HFF-Myc (cell line): ENCODE data around the gene APOD.
"Not testable (repeated sequence)": the region's sequence is repeated elsewhere in the genome, so short reads cannot be mapped to it uniquely, and the experiment has no call there.

ENCODE experiments used
- DNase-seq: peaks from one replicate; pipeline ENCODE4 v3.0.0-alpha.2; 2011; ENCODE audit warnings: low read depth; ENCODE audit errors: extremely low read depth
- H3K4me3 ChIP-seq: replicated peaks from 2 replicates; pipeline ENCODE4 v1.5.1; 2011; ENCODE audit warnings: low read depth, mild to moderate bottlenecking, control low read depth, low read length
- TF ChIP-seq, protein P1 (sequence below): IDR thresholded peaks from 2 replicates; pipeline ENCODE4 v1.5.1; 2012; ENCODE audit warnings: mild to moderate bottlenecking, low read depth, low read length, control low read depth; ENCODE audit errors: missing control alignments

The APOD gene

DNA sequence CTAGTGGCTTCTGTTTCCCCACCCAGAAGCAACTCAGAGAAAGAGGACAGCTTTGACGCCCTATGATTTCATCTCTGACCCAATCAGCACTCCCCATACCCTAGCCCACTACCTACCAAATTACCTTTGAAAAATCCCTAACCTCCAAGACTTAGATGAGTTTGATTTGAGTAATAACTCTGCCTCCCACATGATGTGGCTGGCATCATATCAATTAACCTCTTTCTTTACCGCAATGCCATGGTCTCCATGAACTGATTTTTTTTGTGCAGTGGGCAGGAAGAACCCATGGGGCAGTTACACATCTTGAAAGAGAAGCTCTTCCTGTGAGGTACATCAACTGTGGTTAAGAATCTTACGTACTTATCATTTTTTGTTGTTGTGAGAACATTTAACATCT, 25.5 kb upstream of the APOD start:
- DNase-seq, result no peak
- no peak overlapping the region for H3K4me3 ChIP-seq
- TF ChIP-seq, protein P1, sequence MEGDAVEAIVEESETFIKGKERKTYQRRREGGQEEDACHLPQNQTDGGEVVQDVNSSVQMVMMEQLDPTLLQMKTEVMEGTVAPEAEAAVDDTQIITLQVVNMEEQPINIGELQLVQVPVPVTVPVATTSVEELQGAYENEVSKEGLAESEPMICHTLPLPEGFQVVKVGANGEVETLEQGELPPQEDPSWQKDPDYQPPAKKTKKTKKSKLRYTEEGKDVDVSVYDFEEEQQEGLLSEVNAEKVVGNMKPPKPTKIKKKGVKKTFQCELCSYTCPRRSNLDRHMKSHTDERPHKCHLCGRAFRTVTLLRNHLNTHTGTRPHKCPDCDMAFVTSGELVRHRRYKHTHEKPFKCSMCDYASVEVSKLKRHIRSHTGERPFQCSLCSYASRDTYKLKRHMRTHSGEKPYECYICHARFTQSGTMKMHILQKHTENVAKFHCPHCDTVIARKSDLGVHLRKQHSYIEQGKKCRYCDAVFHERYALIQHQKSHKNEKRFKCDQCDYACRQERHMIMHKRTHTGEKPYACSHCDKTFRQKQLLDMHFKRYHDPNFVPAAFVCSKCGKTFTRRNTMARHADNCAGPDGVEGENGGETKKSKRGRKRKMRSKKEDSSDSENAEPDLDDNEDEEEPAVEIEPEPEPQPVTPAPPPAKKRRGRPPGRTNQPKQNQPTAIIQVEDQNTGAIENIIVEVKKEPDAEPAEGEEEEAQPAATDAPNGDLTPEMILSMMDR, result no peak

DNA sequence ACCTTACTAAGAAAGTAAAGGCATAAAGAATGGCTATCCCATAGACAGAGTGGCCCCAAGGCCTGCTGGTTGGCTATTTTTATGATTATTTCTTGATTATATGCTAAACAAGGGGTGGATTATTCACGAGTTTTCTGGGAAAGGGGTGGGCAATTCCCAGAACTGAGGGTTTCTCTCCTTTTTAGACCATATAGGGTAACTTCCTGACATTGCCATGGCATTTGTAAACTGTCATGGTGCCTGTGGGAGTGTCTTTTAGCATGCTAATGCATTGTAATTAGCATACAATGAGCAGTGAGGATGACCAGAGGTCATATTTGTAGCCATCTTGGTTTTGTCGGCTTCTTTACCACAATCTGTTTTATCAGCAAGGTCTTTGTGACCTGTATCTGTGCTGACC, 18.0 kb upstream of the APOD start:
- not testable (repeated sequence) for H3K4me3 ChIP-seq, DNase-seq

DNA sequence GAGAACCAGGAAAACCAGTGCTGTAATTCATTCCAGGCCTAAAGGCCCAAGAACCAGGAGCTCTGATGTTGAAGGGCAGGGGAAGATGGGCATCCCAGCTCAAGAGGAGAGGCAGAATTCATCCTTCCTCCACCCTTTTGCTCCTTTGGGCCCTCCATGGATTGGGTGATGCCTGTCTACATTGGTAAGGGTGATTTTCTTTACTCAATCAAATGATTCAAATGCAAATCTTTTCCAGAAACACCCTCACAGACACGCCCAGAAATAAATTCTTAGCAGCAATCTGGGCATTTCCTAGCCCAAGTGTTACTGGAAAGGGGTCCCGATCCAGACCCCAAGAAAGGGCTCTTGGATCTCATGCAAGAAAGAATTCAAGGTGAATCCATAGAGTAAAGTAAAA, 17.6 kb upstream of the APOD start:
- no peak overlapping the region for H3K4me3 ChIP-seq
- TF ChIP-seq, protein P1, result no peak
- no peak for DNase-seq

DNA sequence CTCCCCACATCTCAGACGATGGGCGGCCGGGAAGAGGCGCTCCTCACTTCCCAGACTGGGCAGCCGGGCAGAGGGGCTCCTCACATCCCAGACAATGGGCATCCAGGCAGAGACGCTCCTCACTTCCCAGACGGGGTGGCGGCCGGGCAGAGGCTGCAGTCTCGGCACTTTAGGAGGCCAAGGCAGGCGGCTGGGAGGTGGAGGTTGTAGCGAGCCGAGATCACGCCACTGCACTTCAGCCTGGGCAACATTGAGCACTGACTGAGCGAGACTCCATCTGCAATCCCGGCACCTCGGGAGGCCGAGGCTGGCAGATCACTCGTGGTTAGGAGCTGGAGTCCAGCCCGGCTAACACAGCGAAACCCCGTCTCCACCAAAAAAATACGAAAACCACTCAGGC, 16.2 kb upstream of the APOD start:
- not testable (repeated sequence) for DNase-seq, H3K4me3 ChIP-seq

DNA sequence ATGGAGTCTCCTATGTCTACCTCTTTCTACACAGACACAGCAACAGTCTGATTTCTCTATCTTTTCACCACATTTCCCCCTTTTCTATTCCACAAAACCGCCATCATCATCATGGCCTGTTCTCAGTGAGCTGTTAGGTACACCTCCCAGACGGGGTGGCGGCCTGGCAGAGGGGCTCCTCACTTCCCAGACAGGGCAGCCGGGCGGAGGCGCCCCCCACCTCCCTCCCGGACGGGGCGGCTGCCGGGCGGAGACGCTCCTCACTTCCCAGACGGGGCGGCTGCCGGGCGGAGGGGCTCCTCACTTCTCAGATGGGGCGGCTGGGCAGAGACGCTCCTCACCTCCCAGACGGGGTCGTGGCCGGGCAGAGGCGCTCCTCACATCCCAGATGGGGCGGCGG, 15.8 kb upstream of the APOD start:
- H3K4me3 ChIP-seq, result not testable (repeated sequence)

DNA sequence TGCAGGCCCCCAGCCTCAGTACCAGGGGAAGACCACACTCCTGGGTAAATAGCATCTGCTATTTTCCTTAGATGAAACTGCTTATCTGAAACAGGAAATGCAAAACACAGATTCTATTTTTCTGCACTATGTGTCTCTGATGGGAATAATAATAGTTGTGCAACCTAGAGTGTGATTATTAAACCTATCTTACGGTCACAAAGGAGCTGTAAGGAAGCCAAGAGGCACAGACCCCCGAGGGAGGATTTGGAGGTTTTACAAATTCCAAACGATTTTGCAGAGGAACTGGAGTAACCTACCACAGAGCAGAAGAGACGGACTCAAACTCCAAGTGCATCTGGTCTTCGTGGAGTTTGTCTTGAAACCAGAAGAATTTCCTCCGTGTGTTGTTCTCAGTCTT, 14.1 kb upstream of the APOD start:
- TF ChIP-seq, protein P1, result no peak
- no peak for DNase-seq
- no peak overlapping the region for H3K4me3 ChIP-seq

More for the DNA sequence above, 15.8 kb upstream of the APOD start:
- not testable (repeated sequence) for DNase-seq

DNA sequence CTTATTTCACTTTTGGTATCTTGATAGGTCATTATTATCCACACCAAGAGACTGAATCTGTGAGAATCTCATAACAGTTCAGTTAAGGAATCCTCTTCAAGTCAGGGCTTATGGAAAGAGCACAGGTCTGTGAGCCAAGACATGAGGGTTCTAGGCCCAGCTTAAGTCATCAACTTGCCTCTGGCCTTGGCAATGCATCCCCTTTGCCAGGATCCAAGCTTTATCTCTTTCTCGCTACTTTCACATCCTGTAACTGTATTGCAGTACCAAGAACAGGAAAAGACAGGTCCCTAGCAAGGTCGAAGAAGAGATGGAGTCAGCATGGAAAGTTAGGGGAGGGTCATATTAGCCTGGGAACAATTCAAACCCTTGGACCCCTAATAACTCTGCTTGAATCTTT, 13.5 kb upstream of the APOD start:
- no peak overlapping the region for H3K4me3 ChIP-seq
- TF ChIP-seq, protein P1, result no peak
- no peak for DNase-seq

DNA sequence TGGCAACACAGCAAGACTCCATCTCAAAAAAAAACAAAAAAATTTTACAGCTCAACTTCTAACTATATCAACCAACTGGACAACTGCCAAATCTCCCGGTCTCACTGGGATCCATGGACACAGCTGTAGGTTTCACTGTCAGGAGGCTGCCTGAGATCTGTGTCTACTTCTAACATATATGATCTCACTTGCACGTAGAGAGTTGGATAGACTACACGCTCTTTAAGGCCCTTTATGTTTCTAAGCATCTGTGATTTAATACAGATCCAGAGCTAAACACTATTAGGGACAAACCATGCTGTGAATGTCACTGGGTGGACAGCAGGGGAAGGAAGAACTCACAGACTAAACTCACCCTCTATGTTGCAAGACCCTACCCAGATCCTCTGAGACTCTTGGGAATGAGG, 13.0 kb upstream of the APOD start:
- TF ChIP-seq, protein P1, result no peak

More for the DNA sequence above, 13.0 kb upstream of the APOD start:
- no peak for DNase-seq
- H3K4me3 ChIP-seq, result no peak overlapping the region
